HuH-7.5 (cell line): ENCODE measurements around the gene FOXD1.

ENCODE experiments used
- DNase-seq: peaks from one replicate; pipeline ENCODE4 v3.0.0; 2011; ENCODE audit warnings: low spot score

The FOXD1 gene

GRCh38 chr5:73438645-73439470 is 9.7 kb downstream of the FOXD1 start:
- DNase-seq: no peak

- DNase-seq: no peak
Measured at GRCh38 chr5:73437777-73438644, 10.6 kb downstream of the FOXD1 start.

- peak; percentile 66 for DNase-seq
Measured at GRCh38 chr5:73437101-73437776, 11.3 kb downstream of the FOXD1 start.

GRCh38 chr5:73436535-73437100 is 12.0 kb downstream of the FOXD1 start:
- no peak for DNase-seq

GRCh38 chr5:73435759-73436534 is 12.6 kb downstream of the FOXD1 start:
- no peak for DNase-seq

- DNase-seq: no peak
Measured at GRCh38 chr5:73434907-73435306, 13.7 kb downstream of the FOXD1 start.

GRCh38 chr5:73434461-73434860 is 14.1 kb downstream of the FOXD1 start:
- no peak for DNase-seq

GRCh38 chr5:73433982-73434342 is 14.6 kb downstream of the FOXD1 start:
- DNase-seq: no peak

- no peak for DNase-seq
Measured at GRCh38 chr5:73433272-73433981, 15.2 kb downstream of the FOXD1 start.

GRCh38 chr5:73431204-73431851 is 17.2 kb downstream of the FOXD1 start:
- no peak for DNase-seq

GRCh38 chr5:73426034-73426433 is 22.5 kb downstream of the FOXD1 start:
- no peak for DNase-seq

- no peak for DNase-seq
Measured at GRCh38 chr5:73424556-73424977, 24.0 kb downstream of the FOXD1 start.

- DNase-seq: no peak
Measured at GRCh38 chr5:73422164-73422563, 26.4 kb downstream of the FOXD1 start.

GRCh38 chr5:73420666-73421065 is 27.9 kb downstream of the FOXD1 start:
- DNase-seq: no peak

- no peak for DNase-seq
Measured at GRCh38 chr5:73419465-73420390, 28.8 kb downstream of the FOXD1 start.

- no peak for DNase-seq
Measured at GRCh38 chr5:73419117-73419464, 29.5 kb downstream of the FOXD1 start.

GRCh38 chr5:73418244-73418691 is 30.3 kb downstream of the FOXD1 start:
- no peak for DNase-seq

- DNase-seq: no peak
Measured at GRCh38 chr5:73417303-73418034, 31.1 kb downstream of the FOXD1 start.
